ENCODE results near the gene MTHFSD.

The MTHFSD gene

GRCh38 chr16:86519649-86520316 lies 35.3 kb downstream of the MTHFSD start:
- TF ChIP-seq REST (IDR thresholded peaks at IDR 0.05; ENCODE audit: low read depth) (no peak), FOXM1 (IDR thresholded peaks at IDR 0.05; ENCODE audit: borderline replicate concordance, low read depth) (no peak), TEAD4 (IDR thresholded peaks at IDR 0.05) (no peak), TCF12 (IDR thresholded peaks at IDR 0.05; ENCODE audit: low read depth) (no peak), NFIC (IDR thresholded peaks at IDR 0.05) (no peak), ZBTB7A (IDR thresholded peaks at IDR 0.05; ENCODE audit: low read depth) (no peak), RAD21 (IDR thresholded peaks at IDR 0.05; ENCODE audit: low read depth) (peak; percentile 79)

- TF ChIP-seq TAF1 (IDR thresholded peaks at IDR 0.05; ENCODE audit: low read depth) (no peak), RAD21 (IDR thresholded peaks at IDR 0.05; ENCODE audit: low read depth) (no peak), NFIC (IDR thresholded peaks at IDR 0.05) (no peak), EP300 (IDR thresholded peaks at IDR 0.05; ENCODE audit: borderline replicate concordance) (no peak), REST (IDR thresholded peaks at IDR 0.05; ENCODE audit: low read depth) (no peak), ZBTB7A (IDR thresholded peaks at IDR 0.05; ENCODE audit: low read depth) (no peak)
These were observed 35.9 kb downstream of the MTHFSD start for GRCh38 chr16:86519007-86519648.

GRCh38 chr16:86517652-86518258 lies 37.3 kb downstream of the MTHFSD start:
- no peak for TF ChIP-seq FOXM1 (IDR thresholded peaks at IDR 0.05; ENCODE audit: borderline replicate concordance, low read depth)
- TF ChIP-seq YY1 (IDR thresholded peaks at IDR 0.05; ENCODE audit: low read depth): no peak
- TF ChIP-seq CEBPB (IDR thresholded peaks at IDR 0.05): no peak
- no peak for TF ChIP-seq REST (IDR thresholded peaks at IDR 0.05; ENCODE audit: low read depth)
- peak; percentile 57; the same call in 1 of the 2 replicates for TF ChIP-seq USF1 (IDR thresholded peaks at IDR 0.05)
- TF ChIP-seq EGR1 (IDR thresholded peaks at IDR 0.05): no peak
- TF ChIP-seq ZBTB7A (IDR thresholded peaks at IDR 0.05; ENCODE audit: low read depth): no peak
- no peak for TF ChIP-seq TEAD4 (IDR thresholded peaks at IDR 0.05)
- peak; percentile 32; the same call in 1 of the 2 replicates for TF ChIP-seq MAX (IDR thresholded peaks at IDR 0.05)
- TF ChIP-seq EP300 (IDR thresholded peaks at IDR 0.05; ENCODE audit: borderline replicate concordance): no peak
- TF ChIP-seq TCF12 (IDR thresholded peaks at IDR 0.05; ENCODE audit: low read depth): no peak
- no peak for TF ChIP-seq TAF1 (IDR thresholded peaks at IDR 0.05; ENCODE audit: low read depth)
- peak; percentile 70 for TF ChIP-seq RAD21 (IDR thresholded peaks at IDR 0.05; ENCODE audit: low read depth)
- TF ChIP-seq NFIC (IDR thresholded peaks at IDR 0.05): no peak
- TF ChIP-seq CREB1 (IDR thresholded peaks at IDR 0.05; ENCODE audit: low read depth): no peak

- TF ChIP-seq NFIC (IDR thresholded peaks at IDR 0.05) (no peak), TEAD4 (IDR thresholded peaks at IDR 0.05) (no peak), EGR1 (IDR thresholded peaks at IDR 0.05) (no peak), EP300 (IDR thresholded peaks at IDR 0.05; ENCODE audit: borderline replicate concordance) (no peak), RAD21 (IDR thresholded peaks at IDR 0.05; ENCODE audit: low read depth) (no peak), TAF1 (IDR thresholded peaks at IDR 0.05; ENCODE audit: low read depth) (no peak), YY1 (IDR thresholded peaks at IDR 0.05; ENCODE audit: low read depth) (no peak), CEBPB (IDR thresholded peaks at IDR 0.05) (no peak), REST (IDR thresholded peaks at IDR 0.05; ENCODE audit: low read depth) (no peak), USF1 (IDR thresholded peaks at IDR 0.05) (no peak), FOXM1 (IDR thresholded peaks at IDR 0.05; ENCODE audit: borderline replicate concordance, low read depth) (no peak), TCF12 (IDR thresholded peaks at IDR 0.05; ENCODE audit: low read depth) (no peak), ZBTB7A (IDR thresholded peaks at IDR 0.05; ENCODE audit: low read depth) (no peak), MAX (IDR thresholded peaks at IDR 0.05) (no peak), CREB1 (IDR thresholded peaks at IDR 0.05; ENCODE audit: low read depth) (no peak)
These were observed 38.0 kb downstream of the MTHFSD start for GRCh38 chr16:86517033-86517432.

Data from Ishikawa (cell line).